HG02571 (cell line): Measurements from ENCODE around the gene NFATC2.

Experiments used
- ATAC-seq: cut with Tn5 transposase; IDR thresholded peaks from one replicate; pipeline ENCODE4 v1.9.1; 2021; ENCODE audit warnings: mild to moderate bottlenecking, moderate library complexity; ENCODE audit not compliant: unreplicated experiment

The NFATC2 gene

DNA sequence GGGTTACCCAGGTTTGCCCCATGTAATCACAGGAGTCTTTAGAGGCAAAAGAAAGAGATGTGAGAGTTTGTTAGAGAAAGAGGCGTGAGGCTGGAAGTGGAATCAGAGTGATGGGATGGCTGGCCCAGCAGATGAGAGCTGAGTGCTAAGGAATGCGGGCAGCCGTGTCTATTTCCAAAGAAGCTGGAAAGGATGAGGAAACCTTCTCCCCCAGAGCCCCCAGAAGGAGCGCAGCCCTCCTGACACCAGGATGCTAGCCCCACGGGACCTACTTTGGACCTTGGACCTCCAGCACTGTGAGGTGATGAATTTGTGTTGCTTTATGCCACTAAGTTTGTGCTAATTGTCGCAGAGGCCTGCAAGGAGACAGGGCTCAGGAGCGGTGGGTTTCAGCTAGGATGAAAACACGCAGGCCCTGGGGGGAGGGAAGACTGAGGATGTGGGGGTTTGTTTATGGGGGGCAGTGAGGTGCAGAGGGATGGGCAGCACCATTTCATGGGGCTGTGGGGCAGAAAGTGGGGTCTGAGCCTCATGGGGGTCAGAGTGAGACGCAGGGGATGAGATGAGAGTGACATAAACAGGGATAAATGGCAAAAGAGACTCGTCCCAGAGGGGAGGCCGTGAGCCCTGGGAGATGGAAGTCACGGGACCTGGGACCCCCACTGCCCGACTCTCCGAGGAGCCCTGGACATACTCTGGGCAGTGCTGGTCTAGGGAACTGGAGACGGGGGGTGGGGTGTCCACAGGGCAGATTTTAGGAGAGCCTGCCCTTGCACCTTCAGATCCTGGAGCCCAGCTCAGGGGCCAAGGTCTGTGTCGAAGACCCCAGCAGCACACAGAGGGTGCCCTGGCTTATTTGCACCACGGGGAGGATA, 160.2 kb downstream of the NFATC2 start:
- ATAC-seq: no peak

DNA sequence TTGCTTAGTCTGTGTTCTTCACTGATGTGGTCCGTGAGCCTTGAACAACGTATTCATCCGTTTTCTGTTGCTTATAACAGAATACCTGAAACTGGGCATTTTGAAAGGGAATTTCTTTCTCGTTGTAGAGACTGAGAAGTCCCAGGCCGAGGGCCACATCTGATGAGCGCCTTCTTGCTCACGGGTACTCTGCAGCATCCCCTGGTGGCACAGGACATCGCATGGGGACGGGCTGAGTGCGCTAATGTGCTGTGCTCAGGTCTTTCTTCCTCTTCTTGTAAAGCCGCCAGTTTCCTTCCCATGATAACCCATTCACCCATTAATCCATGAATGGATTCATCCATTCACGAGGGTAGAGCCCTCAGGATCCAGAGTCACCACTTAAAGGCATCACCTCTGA, 161.0 kb downstream of the NFATC2 start:
- no peak for ATAC-seq

DNA sequence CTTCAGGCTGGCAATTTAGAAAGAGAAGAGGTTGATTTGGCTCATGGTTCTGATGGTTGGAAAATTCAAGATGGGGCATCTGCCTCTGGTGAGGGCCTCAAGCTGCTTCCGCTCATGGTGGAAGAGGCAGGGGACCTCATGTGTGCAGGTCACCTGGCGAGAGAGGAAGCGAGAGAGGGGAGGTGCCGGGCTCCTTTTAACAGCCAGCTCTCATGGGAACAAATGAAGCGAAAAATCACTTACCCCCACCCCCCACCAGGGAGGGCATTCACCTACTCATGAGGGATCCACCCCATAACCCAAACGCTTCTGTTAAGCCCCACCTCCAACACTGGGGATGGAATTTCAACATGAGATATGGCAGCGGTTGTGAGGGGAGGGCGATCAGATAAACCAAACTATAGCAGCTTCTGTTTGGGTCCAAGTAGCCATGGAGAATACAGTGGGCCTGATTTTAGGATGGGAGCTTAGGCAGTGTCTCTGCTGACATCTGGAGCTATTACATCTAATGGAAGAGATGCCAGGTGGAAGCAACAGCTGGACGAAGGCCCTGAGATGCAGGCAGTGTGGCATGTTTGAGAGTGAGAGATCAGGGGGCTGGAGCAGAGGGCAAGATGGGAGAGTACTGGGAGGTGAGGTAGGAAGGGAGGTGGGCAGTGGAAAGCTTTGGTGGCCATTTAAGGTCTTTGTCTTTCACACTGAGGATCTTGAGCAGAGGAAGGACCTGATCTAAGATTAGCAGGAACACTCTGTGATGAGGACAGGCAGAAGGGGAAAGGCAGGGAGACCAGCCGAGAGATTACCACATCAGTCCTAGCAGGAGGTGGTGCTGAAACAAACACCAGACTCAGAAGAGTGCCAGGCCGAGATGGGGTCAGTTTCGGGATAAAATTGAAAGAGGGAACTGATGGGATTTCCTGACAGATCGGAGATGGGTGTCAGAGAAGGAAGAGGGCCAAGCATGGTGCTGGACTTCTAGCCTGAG, 161.8 kb downstream of the NFATC2 start:
- ATAC-seq: no peak

DNA sequence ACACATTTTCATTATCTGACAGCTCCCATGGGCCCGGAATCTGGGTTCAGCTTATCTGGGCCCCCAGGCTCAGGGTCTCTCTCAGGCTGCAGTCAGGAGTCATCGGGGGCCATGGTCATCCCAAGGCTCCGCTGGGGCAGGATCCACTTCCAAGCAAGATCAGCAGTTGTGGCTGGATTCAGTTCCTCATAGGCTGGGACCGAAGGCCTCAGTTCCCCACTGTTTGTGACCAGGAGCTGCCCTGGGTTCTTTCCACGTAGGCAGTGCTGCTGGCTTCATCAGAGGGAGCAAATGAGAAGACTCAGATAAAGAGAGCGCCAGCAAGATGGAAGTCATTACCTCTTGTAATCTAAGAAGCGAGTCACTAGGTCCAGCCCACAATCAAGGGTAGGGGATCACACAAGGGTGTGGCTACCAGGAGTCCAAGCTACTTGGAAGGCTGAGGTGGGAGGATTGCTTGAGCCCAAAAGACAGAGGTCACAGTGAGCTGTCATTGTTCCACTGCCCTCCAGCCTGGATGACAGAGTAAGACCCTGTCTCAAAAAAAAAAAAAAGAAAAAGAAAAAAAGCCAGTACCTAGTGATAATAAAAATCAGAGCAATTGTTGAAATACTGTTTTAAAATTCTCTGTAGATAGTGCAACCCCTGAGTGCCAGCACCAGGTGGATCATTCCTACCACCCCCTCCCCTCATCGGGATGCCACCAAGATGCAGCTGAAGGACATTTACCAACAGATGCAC, 162.7 kb downstream of the NFATC2 start:
- no peak for ATAC-seq

DNA sequence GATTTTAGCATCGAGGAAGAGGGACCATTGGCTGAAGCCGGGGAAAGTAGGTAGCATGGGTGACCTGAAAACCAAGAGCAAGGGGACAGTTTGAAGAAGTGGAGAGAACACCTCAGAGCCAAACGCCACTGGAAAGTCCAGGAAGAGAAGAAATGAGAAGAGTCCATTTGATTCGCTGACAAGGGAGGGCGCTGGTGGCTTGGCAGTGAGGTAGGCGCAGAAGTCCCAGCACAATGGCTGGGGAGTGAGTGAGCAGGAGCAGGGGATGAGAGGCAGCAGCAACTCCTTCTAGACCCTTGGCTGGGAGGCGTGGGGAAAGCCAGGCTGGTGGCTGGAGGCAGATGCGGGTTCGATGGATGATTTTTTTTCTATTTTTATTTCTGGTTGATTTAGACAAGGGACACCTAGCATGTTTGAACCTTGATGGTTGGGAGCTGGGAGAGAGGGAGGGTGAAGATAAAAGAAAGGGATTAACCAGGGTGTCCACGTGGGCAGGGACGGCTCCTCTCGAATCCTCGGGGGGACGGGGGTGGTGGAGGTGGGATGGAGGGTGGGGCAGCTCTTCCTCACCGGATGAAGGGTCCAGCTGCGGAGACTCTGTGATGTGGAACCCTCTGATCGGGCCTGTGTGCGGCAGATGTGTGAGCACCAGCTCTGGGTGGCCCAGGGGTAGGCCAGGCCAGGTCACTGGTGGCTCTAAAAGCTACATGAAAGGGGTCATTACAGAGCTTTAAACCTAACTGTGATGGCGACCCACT, 164.2 kb downstream of the NFATC2 start:
- ATAC-seq: no peak

DNA sequence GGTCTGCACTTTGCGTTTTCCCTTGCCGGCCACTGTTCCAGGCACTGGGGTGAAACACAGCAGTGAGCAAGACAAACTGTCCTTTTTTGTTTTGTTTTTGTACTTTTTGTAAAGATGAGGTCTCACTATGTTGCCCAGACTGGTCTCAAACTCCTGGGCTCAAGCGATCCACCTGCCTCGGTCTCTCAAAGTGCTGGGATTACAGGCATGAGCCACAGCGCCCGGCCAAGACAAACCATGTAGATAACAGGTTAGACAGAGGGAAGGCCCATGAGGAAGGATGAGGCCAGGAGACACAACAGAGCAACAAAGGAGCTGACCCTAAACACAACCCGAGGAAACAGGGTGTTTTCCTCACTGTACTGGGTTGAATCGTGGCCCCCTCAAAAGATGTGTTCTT, 165.4 kb downstream of the NFATC2 start:
- ATAC-seq: no peak

DNA sequence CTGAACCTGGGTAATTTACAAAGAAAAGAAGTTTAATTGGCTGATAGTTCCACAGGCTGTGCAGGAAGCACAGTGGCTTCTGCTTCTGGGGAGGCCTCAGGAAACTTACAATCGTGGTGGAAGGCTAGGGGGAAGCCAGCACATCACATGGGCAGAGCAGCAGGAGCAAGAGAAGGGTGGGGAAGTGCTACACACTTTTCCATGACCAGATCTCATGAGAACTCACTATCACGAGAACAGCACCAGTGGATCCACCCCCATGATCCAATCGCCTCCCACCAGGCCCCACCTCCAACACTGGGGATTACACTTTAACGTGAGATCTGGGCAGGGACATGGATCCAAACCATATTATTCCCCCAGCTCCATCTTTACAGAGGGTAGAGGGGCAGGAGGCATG, 166.4 kb downstream of the NFATC2 start:
- ATAC-seq: no peak

DNA sequence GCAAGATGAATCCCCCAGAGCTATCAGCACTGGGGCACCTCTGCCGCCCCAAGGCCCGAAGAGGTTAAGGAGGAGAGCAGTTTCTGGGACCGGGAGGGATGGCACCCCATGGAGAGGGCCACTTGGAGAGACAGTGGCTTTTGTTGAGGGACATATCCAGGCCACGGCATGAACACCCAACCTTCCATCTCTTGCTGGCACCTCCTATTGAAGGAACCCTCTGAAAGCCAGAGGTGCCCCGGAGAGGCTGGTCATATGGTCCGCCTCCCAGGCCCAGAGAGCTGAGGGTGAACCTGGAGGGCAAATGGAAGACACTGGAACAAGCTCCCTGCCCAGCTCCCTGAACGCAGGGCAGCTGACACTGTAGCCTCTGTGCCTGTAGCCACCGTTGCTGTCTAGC, 167.0 kb downstream of the NFATC2 start:
- ATAC-seq: no peak

DNA sequence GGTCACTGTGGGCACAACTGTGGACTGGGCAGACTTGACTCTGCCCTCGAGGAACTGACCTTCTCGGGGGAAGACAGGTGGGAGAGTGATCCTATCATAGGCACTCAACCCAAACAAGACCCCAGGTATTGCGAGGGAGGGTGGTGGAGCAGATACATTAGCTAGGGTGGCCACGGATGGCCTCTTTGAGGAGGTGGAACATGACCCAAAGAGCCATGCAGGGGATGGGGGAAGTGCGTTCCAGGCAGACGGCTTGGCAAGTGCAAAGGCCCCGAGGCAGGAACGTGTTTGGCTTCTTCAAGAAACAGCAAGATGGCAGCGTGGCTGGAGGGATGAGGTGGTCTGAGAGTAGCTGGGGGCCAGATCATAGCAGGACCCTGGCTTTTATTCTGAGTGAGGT, 167.6 kb downstream of the NFATC2 start:
- no peak for ATAC-seq

DNA sequence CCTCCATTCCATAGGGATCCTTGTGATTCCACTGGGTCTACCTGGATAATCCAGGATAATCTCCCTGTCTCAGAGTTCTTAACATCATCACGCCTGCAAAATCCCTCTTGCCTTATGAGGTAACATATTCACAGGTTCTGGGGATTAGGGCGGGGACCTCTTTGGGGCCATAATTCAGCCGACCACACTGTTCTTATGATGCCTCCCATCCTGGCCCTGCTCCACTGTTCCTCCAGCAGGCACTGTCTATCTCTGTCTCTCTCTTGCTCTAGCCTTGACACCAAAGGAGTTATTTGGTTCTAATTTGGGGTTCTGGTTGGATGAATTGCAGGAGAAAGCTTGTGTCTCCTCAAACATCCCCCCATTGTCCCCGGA, 168.1 kb downstream of the NFATC2 start:
- no peak for ATAC-seq

DNA sequence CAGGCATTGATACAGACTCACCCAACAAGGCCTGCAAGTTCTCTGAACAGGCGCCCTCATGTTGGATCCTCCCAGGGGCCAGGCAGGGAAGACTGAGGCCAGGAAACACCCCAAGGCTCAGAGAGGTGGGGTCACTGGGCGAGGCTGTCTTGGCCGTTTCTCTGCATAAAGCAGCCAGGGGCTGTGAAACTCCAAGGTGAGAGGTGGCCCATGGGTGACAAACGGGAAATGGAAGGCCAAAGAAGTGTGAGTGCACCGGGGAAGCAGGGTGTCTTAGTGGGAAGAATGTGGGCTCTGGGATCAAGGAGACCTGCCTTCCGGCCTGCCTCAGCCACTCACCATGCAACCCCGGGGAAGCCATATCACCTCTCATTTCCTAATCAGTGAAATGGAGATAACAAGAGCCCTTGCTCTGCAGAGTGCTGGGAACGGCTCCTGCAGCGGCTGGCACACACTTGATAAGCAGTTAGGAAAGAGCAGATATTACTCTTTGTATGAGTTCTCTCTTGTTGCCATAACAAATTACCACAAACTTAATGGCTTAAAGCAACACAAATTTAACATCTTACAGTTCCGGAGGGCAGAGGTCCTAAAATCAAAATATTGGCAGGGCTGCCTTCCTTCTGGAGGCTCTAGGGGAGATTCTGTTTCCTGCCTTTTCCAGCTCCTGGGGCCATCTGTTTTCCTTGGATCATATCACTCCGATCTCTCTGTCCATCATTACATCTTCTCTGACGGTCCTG, 168.6 kb downstream of the NFATC2 start:
- no peak for ATAC-seq

DNA sequence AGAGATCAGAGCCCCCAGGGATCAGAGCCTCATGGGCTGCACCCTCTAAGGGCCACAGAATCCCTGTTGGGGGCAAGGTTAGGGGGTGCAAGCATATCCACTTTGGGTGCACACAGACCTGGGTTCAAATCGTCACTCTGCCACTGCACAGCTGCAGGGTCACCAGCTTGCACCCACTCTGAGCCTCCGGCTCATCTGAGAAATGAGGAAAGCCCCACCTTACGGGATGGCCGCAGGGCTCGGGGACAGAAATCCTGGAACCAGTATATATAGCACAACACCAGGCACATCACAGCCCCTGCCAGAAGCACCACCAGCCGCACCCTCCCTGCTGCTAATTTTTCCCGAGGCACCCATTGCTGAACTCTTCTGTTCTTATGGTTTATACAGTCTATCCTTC, 169.6 kb downstream of the NFATC2 start:
- no peak for ATAC-seq

DNA sequence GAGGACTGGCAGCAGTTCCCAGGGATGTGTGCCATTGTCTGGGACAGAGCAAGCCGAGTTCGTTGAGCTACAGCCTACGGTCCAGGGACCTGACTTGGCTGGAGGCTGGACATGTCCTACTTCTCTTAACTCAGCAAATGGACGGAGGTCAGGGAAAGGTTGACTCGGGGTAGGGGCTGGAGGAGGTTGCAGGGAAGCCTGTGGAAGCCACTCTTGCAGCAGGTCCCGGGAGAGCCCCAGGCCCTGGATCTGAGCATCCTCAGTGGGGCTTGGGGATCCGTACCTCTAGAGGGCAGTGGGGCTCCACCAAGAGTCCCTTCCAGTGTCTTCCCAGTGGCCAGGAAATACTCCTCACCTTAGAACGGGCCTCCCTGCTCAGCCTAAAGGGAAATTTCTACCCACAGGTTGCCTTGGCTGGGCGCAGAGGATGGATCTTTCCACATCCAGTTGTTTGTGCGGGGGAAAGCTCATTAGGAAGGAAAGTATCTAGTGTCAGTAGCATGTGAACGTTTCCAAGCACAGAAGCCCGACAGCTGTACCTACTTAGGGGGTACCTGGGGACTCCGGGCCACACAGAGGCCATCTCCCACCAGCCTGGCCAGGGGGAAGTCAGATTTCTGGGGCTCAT, 170.2 kb downstream of the NFATC2 start:
- ATAC-seq: no peak

DNA sequence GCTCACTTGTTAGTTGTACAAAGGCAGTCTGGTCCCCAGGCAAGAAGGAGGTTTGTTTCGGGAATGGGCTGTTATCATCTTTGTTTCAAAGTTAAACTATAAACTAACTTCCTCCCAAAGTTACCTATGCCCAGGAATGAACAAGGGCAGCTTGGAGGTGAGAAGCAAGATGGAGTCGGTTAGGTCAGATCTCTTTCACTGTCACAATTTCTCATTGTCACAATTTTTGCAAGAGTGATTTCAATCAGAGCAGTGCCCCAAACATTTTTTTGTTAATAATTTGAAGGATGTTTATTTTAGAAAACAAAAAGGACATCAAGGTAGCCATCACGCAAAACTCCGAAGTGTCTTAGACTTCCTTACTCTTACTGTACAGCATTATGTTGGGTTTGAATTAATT, 170.8 kb downstream of the NFATC2 start:
- no peak for ATAC-seq

DNA sequence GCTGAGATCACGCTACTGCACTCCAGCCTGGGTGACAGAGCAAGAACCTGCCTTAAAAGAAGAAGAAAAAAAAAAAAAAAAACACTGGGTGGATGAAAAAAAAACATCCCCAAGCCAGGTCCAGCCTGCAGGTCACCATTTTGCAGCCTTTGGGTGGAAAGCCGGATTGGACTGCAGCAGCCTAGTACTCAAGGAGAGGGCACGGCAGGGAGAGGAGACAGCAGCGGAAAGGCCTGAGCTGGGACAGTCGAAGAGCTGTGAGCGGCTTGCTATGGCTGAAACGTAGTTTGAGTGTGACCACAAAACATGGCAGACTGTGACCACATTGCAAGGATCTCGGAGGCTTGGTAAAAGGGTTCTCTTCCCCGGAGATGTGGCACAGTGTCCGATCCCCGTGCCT, 173.0 kb downstream of the NFATC2 start:
- ATAC-seq: no peak

DNA sequence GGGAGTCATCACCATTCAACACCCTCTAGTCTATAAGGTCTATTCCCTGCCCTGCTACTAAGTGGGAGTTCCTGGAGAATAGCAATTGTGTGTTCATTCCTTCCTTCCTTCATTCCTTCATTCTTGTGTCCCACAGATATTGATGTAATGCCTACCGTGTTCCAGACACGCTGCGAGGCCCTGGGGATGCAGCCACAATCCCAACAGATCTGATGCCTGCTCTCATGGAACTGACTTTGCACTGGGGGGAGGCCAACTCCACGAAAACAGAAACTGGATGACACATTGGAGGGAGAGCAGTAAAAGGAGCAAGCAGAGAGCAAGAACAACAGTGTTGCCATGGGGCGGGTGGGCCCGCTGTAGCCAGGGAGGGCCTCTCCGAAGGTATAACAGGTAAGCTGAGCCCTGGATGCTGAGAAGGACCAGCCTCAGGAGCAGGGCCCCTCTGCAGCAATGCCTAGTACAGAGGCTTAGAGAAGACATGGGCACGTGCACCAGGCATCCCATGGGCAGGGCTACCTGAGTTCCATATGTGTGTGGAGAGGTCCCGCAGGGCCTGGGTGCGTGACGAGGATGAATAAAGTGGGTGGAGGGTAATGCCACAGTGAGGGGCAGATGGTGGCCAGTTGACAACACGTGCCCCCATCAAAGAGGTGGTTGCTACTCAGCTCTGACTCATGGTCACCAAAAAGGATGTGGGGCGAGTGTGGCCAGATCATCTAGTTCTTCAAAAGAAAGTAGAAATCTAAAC, 173.9 kb downstream of the NFATC2 start:
- no peak for ATAC-seq

DNA sequence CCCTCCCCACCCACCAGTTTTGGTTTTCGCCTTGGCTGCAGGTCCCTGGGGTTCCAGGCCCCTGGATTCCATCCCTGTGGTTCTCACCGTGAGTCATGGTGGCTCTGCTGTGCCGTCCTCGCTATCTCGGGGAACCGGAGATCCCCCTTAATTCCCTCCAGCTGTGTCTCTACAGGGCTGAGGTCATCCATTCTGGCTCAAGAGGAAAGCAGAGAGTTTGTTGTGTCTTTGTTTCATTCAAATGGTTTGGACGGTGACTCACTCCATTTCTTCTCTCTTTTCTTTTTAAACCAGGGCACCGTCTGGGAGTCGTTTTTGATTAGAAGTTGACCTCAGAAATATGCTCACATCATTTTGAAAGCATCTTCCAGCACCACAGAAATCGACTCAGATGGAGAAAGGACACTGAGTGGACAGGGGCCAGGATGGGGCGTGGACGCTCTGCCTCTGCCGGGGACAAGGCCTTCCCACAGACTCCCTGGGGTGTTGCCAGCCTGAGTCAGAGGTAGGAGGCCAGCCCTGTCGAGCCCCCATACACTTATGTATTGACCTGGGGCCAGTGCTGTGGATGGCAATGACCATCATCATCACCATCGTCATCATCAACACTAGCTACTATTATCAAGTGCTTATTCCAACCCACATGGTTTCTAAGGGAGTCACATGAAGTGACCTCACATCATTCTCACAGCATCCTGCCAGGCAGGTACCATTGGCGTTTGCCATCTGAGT, 176.2 kb downstream of the NFATC2 start:
- ATAC-seq: no peak

DNA sequence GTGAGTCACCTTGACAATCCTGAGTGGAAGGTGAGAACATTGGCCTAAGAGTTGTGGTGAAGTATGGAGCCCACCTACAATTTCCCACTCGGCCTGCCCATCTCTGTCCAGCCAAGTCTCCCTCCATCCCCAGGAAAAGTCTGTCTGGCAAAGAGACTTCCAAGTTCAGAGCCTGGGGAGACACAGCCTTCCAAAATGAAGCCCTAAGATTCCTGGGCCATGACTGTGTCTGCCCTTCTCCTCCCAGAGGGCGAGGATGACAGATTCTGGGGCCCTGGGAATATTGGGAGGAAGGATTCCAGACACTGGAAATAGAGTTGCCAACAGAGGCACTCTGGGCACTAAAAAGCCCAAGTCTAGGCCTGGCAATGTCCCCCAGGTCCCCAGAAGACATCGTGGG, 176.8 kb downstream of the NFATC2 start:
- ATAC-seq: no peak
